ENCODE measurements around the gene RBM20. TPM values are rescaled to one million over a fixed set of nuclear protein-coding genes. Genes with fewer than 3 reads are reported as not detected.
"Not testable (repeated sequence)": the region's sequence is repeated elsewhere in the genome, so short reads cannot be mapped to it uniquely, and the experiment has no call there.

RBM20 gene
- polyA plus RNA-seq, 2 of the 4 experiments (the other 2 are of a cell fraction): 1.5 to 1.8 TPM

DNA sequence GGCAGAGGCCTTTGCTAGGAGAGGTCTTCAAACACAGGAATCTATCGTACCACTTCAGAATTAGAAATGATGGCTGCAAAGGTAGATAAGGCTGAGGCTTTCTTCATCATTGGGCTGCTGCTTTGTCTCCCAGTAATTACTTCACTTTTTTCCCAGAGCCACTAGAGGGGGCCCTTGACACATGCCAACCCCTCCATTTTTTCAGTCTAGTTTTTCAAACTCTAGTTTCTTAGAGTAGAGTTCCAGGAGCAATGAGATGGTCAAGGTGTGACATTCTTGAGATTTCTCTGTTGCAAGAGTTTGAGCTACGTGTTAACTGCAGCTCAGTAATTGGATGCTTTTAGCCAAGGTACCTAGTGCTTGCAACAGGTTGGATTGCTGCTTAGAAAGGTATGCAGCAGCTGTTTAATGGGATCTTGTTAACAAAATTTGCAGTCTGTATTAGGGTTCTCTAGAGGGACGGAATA is 33.8 kb upstream of the RBM20 start:
- Histone ChIP-seq H3K9me3 (no peaks in the 10 kb centered on the region), H3K4me3 (no peak overlapping the region), H3K4me1 (0 out of 3 replicates have a peak, but pooled peaks cover 8% of the 10 kb centered on the region), H3K27ac (peak overlapping the region in 1 of 2 experiments; percentile 8; a peak in 2 of 6 replicates), H3K4me2 (no peak overlapping the region)
- FAIRE-seq (no peak), DNase-seq (ENCODE audit: low read depth in 1 of 2, low spot score in 1 of 2) (peak; percentile 50 to 58), ATAC-seq (peak; percentile 73 to 80)
- CTCF ChIA-PET: interaction anchor here (0.7 to 7.3 kb wide), 49 partner anchors 8 to 394 kb away, joined by 3 to 88 read pairs (median 4); no protein-coding TSS in a partner anchor
- WGBS (ENCODE audit: missing lambda C conversion rate): 3% methylated on average over 3 of the region's 3 CpGs
- POLR2A ChIA-PET: no interaction called here
- peak; percentile 96 to 97 for TF ChIP-seq RAD21 (conservative IDR thresholded peaks at IDR 0.05 in 1 of 2, IDR thresholded peaks at IDR 0.05 in 1 of 2)
- peak in 1 of 2 experiments; percentile 30; a peak in 2 of 4 replicates for TF ChIP-seq CEBPB (IDR thresholded peaks at IDR 0.05)
- peak; percentile 91 for TF ChIP-seq SMC3 (IDR thresholded peaks at IDR 0.05)
- no peak for TF ChIP-seq NPAS2 (CRISPR knock-in tag; IDR thresholded peaks at IDR 0.05; ENCODE audit: borderline replicate concordance)
- TF ChIP-seq MAFK (IDR thresholded peaks at IDR 0.05; ENCODE audit: partially characterized antibody): no peak
- no peak for TF ChIP-seq ZNF302 (CRISPR knock-in tag; IDR thresholded peaks at IDR 0.05)
- TF ChIP-seq CTCF (IDR thresholded peaks at IDR 0.05): peak; percentile 95
- TF ChIP-seq, protein P1, sequence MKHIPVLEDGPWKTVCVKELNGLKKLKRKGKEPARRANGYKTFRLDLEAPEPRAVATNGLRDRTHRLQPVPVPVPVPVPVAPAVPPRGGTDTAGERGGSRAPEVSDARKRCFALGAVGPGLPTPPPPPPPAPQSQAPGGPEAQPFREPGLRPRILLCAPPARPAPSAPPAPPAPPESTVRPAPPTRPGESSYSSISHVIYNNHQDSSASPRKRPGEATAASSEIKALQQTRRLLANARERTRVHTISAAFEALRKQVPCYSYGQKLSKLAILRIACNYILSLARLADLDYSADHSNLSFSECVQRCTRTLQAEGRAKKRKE (CRISPR knock-in tag; IDR thresholded peaks at IDR 0.05; ENCODE audit: low read depth): no peak

DNA sequence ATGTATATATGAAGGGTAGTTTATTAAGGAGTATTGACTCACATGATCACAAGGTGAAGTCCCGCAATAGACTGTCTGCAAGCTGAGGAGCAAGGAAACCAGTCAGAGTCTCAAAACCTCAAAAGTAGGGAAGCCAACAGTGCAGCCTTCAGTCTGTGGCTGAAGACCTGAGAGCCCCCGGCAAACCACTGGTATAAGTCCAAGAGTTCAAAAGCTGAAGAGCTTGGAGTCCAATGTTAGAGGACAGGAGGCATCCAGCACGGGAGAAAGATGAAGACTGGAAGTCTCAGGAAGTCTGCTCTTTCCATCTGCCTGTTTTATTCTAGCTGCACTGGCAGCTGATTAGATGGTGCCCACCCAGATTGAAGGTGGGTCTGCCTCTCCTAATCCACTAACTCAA is 33.4 kb upstream of the RBM20 start:
- H3K4me2 ChIP-seq; DNase-seq (ENCODE audit: low read depth in 1 of 2, low spot score in 1 of 2); ATAC-seq; H3K9me3 ChIP-seq; FAIRE-seq; POLR2A ChIA-PET; H3K4me3 ChIP-seq; H3K4me1 ChIP-seq: not testable (repeated sequence)
- CTCF ChIA-PET: interaction anchor here (0.7 to 7.3 kb wide), 51 partner anchors 8 to 394 kb away, joined by 3 to 88 read pairs (median 4); no protein-coding TSS in a partner anchor
- 58% methylated on average over 3 of the region's 3 CpGs for WGBS (ENCODE audit: missing lambda C conversion rate)
- peak overlapping the region; percentile 22 to 47; a peak in 3 of 6 replicates for H3K27ac ChIP-seq

GRCh38 chr10:110612087-110612486 is 32.0 kb upstream of the RBM20 start:
- H3K4me1 ChIP-seq: 0 out of 3 replicates have a peak, but pooled peaks cover 8% of the 10 kb centered on the region
- no peak overlapping the region for H3K4me2 ChIP-seq
- POLR2A ChIA-PET: no interaction called here
- WGBS (ENCODE audit: missing lambda C conversion rate): 83% methylated on average over 3 of the region's 3 CpGs
- no peak for ATAC-seq
- CTCF ChIA-PET: interaction anchor here (1.0 to 7.3 kb wide), 9 partner anchors 8 to 304 kb away, joined by 3 to 88 read pairs (median 10); partner anchors contain the start of gene RBM20
- TF ChIP-seq, protein P1 (CRISPR knock-in tag; IDR thresholded peaks at IDR 0.05; ENCODE audit: low read depth): no peak
- TF ChIP-seq BHLHE40 (IDR thresholded peaks at IDR 0.05; ENCODE audit: low read depth, low read length) (no peak), CHD2 (IDR thresholded peaks at IDR 0.05; ENCODE audit: low read length, partially characterized antibody) (no peak), SREBF2 (IDR thresholded peaks at IDR 0.05) (no peak), SMC3 (IDR thresholded peaks at IDR 0.05) (no peak), POLR2A (IDR thresholded peaks at IDR 0.05; ENCODE audit: low read length) (no peak), EHF (CRISPR knock-in tag; IDR thresholded peaks at IDR 0.05) (no peak)
- FAIRE-seq: no peak
- no peak overlapping the region for H3K4me3 ChIP-seq
- no peak overlapping the region; a peak in 1 of 6 replicates for H3K27ac ChIP-seq
- no peaks in the 10 kb centered on the region for H3K9me3 ChIP-seq
- no peak for DNase-seq (ENCODE audit: low read depth in 1 of 2, low spot score in 1 of 2)

GRCh38 chr10:110612629-110613028 is 31.5 kb upstream of the RBM20 start:
- Histone ChIP-seq H3K9me3 (no peaks in the 10 kb centered on the region), H3K27ac (peak overlapping the region in 1 of 2 experiments; percentile 30; a peak in 1 of 6 replicates), H3K4me1 (0 out of 3 replicates have a peak, but pooled peaks cover 8% of the 10 kb centered on the region), H3K4me2 (no peak overlapping the region), H3K4me3 (no peak overlapping the region)
- ATAC-seq (no peak), DNase-seq (ENCODE audit: low read depth in 1 of 2, low spot score in 1 of 2) (no peak), FAIRE-seq (no peak)
- WGBS (ENCODE audit: missing lambda C conversion rate): 92% methylated on average over 4 of the region's 4 CpGs
- POLR2A ChIA-PET: no interaction called here
- CTCF ChIA-PET: interaction anchor here (1.2 to 7.3 kb wide), 6 partner anchors 10 to 67 kb away, joined by 3 to 88 read pairs (median 15); partner anchors contain the start of gene RBM20
- no peak for TF ChIP-seq HOXB13 (CRISPR knock-in tag; IDR thresholded peaks at IDR 0.05; ENCODE audit: low read depth)
- TF ChIP-seq KDM5A (IDR thresholded peaks at IDR 0.05): no peak
- no peak for TF ChIP-seq EP300 (IDR thresholded peaks at IDR 0.05)
- TF ChIP-seq E2F6 (IDR thresholded peaks at IDR 0.05; ENCODE audit: borderline replicate concordance, low read depth): no peak
- TF ChIP-seq ESRRA (IDR thresholded peaks at IDR 0.05; ENCODE audit: borderline replicate concordance, low read length): no peak
- no peak for TF ChIP-seq ZSCAN20 (CRISPR knock-in tag; IDR thresholded peaks at IDR 0.05)
- TF ChIP-seq NFE2L2 (conservative IDR thresholded peaks at IDR 0.05; ENCODE audit: low read length): no peak
- TF ChIP-seq CHD4 (IDR thresholded peaks at IDR 0.05; ENCODE audit: borderline replicate concordance): no peak
- TF ChIP-seq TP53 (CRISPR knock-in tag; IDR thresholded peaks at IDR 0.05): no peak
- no peak for TF ChIP-seq POLR2A (IDR thresholded peaks at IDR 0.05; ENCODE audit: low read length)
- TF ChIP-seq GATA3 (IDR thresholded peaks at IDR 0.05; ENCODE audit: borderline replicate concordance): no peak
- no peak for TF ChIP-seq FOXS1 (CRISPR knock-in tag; IDR thresholded peaks at IDR 0.05)
- TF ChIP-seq ZNF302 (CRISPR knock-in tag; IDR thresholded peaks at IDR 0.05): no peak
- TF ChIP-seq SMC3 (IDR thresholded peaks at IDR 0.05): no peak
- TF ChIP-seq SREBF2 (IDR thresholded peaks at IDR 0.05): no peak
- TF ChIP-seq HDAC2 (IDR thresholded peaks at IDR 0.05): no peak

All from A549 (cell line).